IMR-90 (cell line): Measurements from ENCODE around the gene DMD. TPM values are rescaled to one million over a fixed set of nuclear protein-coding genes. Genes with fewer than 3 reads are reported as not detected.

Experiments used
- ATAC-seq: fragments of 200-7000 bp; cut with Tn5 transposase; 2 replicates; pipeline ENCODE4 v1.9.1; 2020; ENCODE audit warnings: low read depth, mild to moderate bottlenecking, moderate library complexity
- BruUV-seq: library from RNA; stranded (reverse); fragments of 400-500 nt; replicated peaks from 2 replicates; lab custom pipeline; 2021; lab: Mats Ljungman, UMichigan
- CTCF ChIA-PET: fragments of 300-600 bp; formaldehyde crosslinking; extraction: SDS; loops from one replicate; lab custom pipeline; 2021; ENCODE audit warnings: antibody characterized with exemption; lab: Yijun Ruan, JAX
- POLR2A ChIA-PET: fragments of 300-600 bp; sonication (Branson Sonifier 250); formaldehyde crosslinking; loops from one replicate; lab custom pipeline; 2022; ENCODE audit warnings: antibody characterized with exemption; ENCODE audit not compliant: unreplicated experiment; lab: Charles Lee
- DNase-seq: peaks from one replicate; pipeline ENCODE4 v3.0.0; 2013
- H2AFZ ChIP-seq: replicated peaks from 2 replicates; pipeline ENCODE3; 2013; ENCODE audit warnings: low read length, mild to moderate bottlenecking; ENCODE audit not compliant: poor library complexity
- H2AK5ac ChIP-seq: 2 replicates; pipeline ENCODE4 v1.6.1; 2013; ENCODE audit warnings: low read depth, low read length, inconsistent platforms
- H2AK9ac ChIP-seq: replicated peaks from 2 replicates; pipeline ENCODE3; 2013; ENCODE audit warnings: mild to moderate bottlenecking, low read depth, low read length, moderate library complexity; ENCODE audit not compliant: poor library complexity
- H2BK120ac ChIP-seq: 2 replicates; pipeline ENCODE4 v1.6.1; 2013; ENCODE audit warnings: low read depth, low read length, inconsistent platforms
- H2BK15ac ChIP-seq: 3 replicates; pipeline ENCODE4 v1.6.1; 2013; ENCODE audit warnings: low read depth, low read length, inconsistent platforms
- H2BK20ac ChIP-seq: 2 replicates; pipeline ENCODE4 v1.6.1; 2013; ENCODE audit warnings: low read depth, mild to moderate bottlenecking, inconsistent platforms, low read length, moderate library complexity
- H2BK5ac ChIP-seq: 2 replicates; pipeline ENCODE4 v1.6.1; 2013; ENCODE audit warnings: mild to moderate bottlenecking, low read depth, low read length, inconsistent platforms; ENCODE audit not compliant: poor library complexity, severe bottlenecking
- H3K14ac ChIP-seq: replicated peaks from 2 replicates; pipeline ENCODE4 v1.6.1; 2013; ENCODE audit warnings: low read depth, low read length, inconsistent platforms
- H3K18ac ChIP-seq: 2 replicates; pipeline ENCODE4 v1.6.1; 2013; ENCODE audit warnings: low read depth, low read length, control low read depth
- H3K23ac ChIP-seq: 2 replicates; pipeline ENCODE4 v1.6.1; 2013; ENCODE audit warnings: low read depth, low read length, inconsistent platforms
- H3K27ac ChIP-seq: 2 replicates; pipeline ENCODE4 v1.5.1; 2013; ENCODE audit warnings: mild to moderate bottlenecking, control low read depth, low read length; ENCODE audit not compliant: insufficient read depth
- H3K27me3 ChIP-seq: 2 replicates; pipeline ENCODE4 v1.6.1; 2013; ENCODE audit warnings: low read length; ENCODE audit not compliant: control insufficient read depth, insufficient read depth
- H3K36me3 ChIP-seq: 2 replicates; pipeline ENCODE4 v1.6.1; 2013; ENCODE audit warnings: low read length, mixed read lengths; ENCODE audit not compliant: control insufficient read depth, insufficient read depth
- H3K4ac ChIP-seq: 2 replicates; pipeline ENCODE4 v1.6.1; 2013; ENCODE audit warnings: low read depth, low read length, inconsistent platforms
- H3K4me1 ChIP-seq: 2 replicates; pipeline ENCODE4 v1.6.1; 2013; ENCODE audit warnings: low read length, mixed read lengths; ENCODE audit not compliant: control insufficient read depth, insufficient read depth
- H3K4me2 ChIP-seq: 2 replicates; pipeline ENCODE4 v1.6.1; 2013; ENCODE audit warnings: low read depth, mild to moderate bottlenecking, control low read depth, low read length, moderate library complexity
- H3K4me3 ChIP-seq: 2 replicates; pipeline ENCODE4 v1.5.1; 2013; ENCODE audit warnings: low read depth, mild to moderate bottlenecking, control low read depth, low read length, moderate library complexity; ENCODE audit not compliant: insufficient read depth
- H3K56ac ChIP-seq: 2 replicates; pipeline ENCODE4 v1.6.1; 2013; ENCODE audit warnings: low read length, inconsistent platforms; ENCODE audit not compliant: insufficient read depth; ENCODE audit errors: extremely low read depth
- H3K79me1 ChIP-seq, 2 experiments: 2 replicates each; pipeline ENCODE4 v1.6.1; 2013; ENCODE audit warnings: low read length in 2 of 2, inconsistent platforms in 1 of 2, low read depth in 1 of 2
- H3K9ac ChIP-seq: 2 replicates; pipeline ENCODE4 v1.6.1; 2013; ENCODE audit warnings: low read depth, low read length, control low read depth
- H3K9me1 ChIP-seq: 2 replicates; pipeline ENCODE4 v1.6.1; 2013; ENCODE audit warnings: low read length, inconsistent platforms; ENCODE audit not compliant: insufficient read depth
- H3K9me3 ChIP-seq: 2 replicates; pipeline ENCODE4 v1.6.1; 2013; ENCODE audit warnings: low read length; ENCODE audit not compliant: control insufficient read depth, insufficient read depth
- H4K20me1 ChIP-seq: 2 replicates; pipeline ENCODE4 v1.6.1; 2013; ENCODE audit warnings: low read length, inconsistent platforms; ENCODE audit not compliant: insufficient read depth
- H4K5ac ChIP-seq: 2 replicates; pipeline ENCODE4 v1.6.1; 2013; ENCODE audit warnings: mild to moderate bottlenecking, low read depth, low read length, control low read depth
- H4K8ac ChIP-seq, 2 experiments: 2 replicates each; pipeline ENCODE4 v1.6.1; 2013; ENCODE audit warnings: low read depth in 2 of 2, low read length in 2 of 2, control low read depth in 1 of 2, inconsistent platforms in 1 of 2
- H4K91ac ChIP-seq: 2 replicates; pipeline ENCODE4 v1.6.1; 2013; ENCODE audit warnings: low read depth, low read length, inconsistent platforms; ENCODE audit not compliant: insufficient read depth
- MXI1 ChIP-seq: IDR thresholded peaks from 2 replicates; pipeline ENCODE4 v1.6.1; 2012; ENCODE audit warnings: low read depth, mild to moderate bottlenecking, low read length, moderate library complexity, borderline replicate concordance
- RFX5 ChIP-seq: IDR thresholded peaks from 2 replicates; pipeline ENCODE4 v1.8.0; 2012; ENCODE audit warnings: low read depth, mild to moderate bottlenecking, low read length, moderate library complexity
- SMC3 ChIP-seq: fragments of 150-350 bp; IDR thresholded peaks from 2 replicates; pipeline ENCODE4 v1.6.1; 2016; ENCODE audit warnings: low read depth, mild to moderate bottlenecking, antibody characterized with exemption, low read length, moderate library complexity
- USF2 ChIP-seq: fragments of 150-350 bp; IDR thresholded peaks from 2 replicates; pipeline ENCODE4 v1.6.1; 2017; ENCODE audit warnings: mild to moderate bottlenecking, antibody characterized with exemption, low read length, low read depth
- WGBS, 2 experiments: methylation state at CpG; one replicate each; pipeline versions ENCODE4 v1.1.5 to v1.1.7; 2013; ENCODE audit warnings: missing lambda C conversion rate in 2 of 2; ENCODE audit not compliant: insufficient read length in 1 of 2; ENCODE audit errors: extremely low coverage in 2 of 2; 5-methylcytosine and 5-hydroxymethylcytosine counted together
- dilution Hi-C: fragments of 300-500 bp; cut with HindIII; formaldehyde crosslinking; loops from one replicate; pipeline ENCODE4 v1.14.3; 2018; ENCODE audit warnings: low sequenced_read_pairs; ENCODE audit not compliant: unreplicated experiment
- in situ Hi-C: fragments of 300-500 bp; cut with MboI; formaldehyde crosslinking; loops from 3 replicates; pipeline ENCODE4 v1.14.3; 2019; ENCODE audit warnings: low sequenced_read_pairs, inconsistent platforms, mixed read lengths
- intact Hi-C: fragments of 100-400 bp; cut with micrococcal nuclease; formaldehyde crosslinking; loops from 2 replicates; pipeline ENCODE4 v1.10.0; 2022
- polyA plus RNA-seq, 3 experiments: library from polyadenylated mRNA; depleted of rRNA; stranded (reverse); fragments of >200 nt; gene quantifications; 2 replicates each; pipeline ENCODE4 v1.2.3, GENCODE V29; 2012; ENCODE audit warnings: low replicate concordance in 1 of 3
- total RNA-seq: library from RNA; depleted of rRNA; stranded (reverse); fragments of >200 nt; gene quantifications from 2 replicates; pipeline ENCODE4 v1.2.3, GENCODE V29; 2012

The DMD gene
- total and polyA plus RNA-seq, 2 of the 4 experiments (the other 2 are of a cell fraction), result 6.6 to 11.8 TPM

GRCh38 chrX:31294475-31294874 is 1916.9 kb downstream of the DMD start:
- Histone ChIP-seq H4K91ac (no peak overlapping the region), H3K4me1 (no peaks in the 10 kb centered on the region), H4K8ac (no peak overlapping the region), H2BK15ac (no peak overlapping the region), H4K20me1 (no peaks in the 10 kb centered on the region), H2BK20ac (no peak overlapping the region), H3K9ac (no peak overlapping the region), H3K4me2 (no peak overlapping the region), H3K27me3 (no peaks in the 10 kb centered on the region), H4K5ac (no peak overlapping the region), H3K9me3 (no peaks in the 10 kb centered on the region), H2AK9ac (no peak overlapping the region), H3K4me3 (no peak overlapping the region), H3K56ac (no peak overlapping the region), H2AFZ (no peak overlapping the region), H3K79me1 (no peaks in the 10 kb centered on the region), H3K23ac (no peak overlapping the region), H2BK120ac (no peak overlapping the region), H3K9me1 (no peaks in the 10 kb centered on the region), H2AK5ac (no peak overlapping the region), H3K27ac (no peak overlapping the region), H3K36me3 (no peaks in the 10 kb centered on the region), H3K18ac (no peak overlapping the region), H3K4ac (no peak overlapping the region), H2BK5ac (no peak overlapping the region), H3K14ac (no peak overlapping the region)
- ATAC-seq (no peak), DNase-seq (no peak)
- BruUV-seq, result no TSS peak
- in situ Hi-C loops (no loop called here), dilution Hi-C loops (no loop called here), intact Hi-C loops (no loop called here)
- WGBS, 2 experiments, result 75% methylated on average over 1 of the region's 3 CpGs; no CpG with 5 or more reads in 1 of the 2 experiments
- ChIA-PET CTCF (no interaction called here), POLR2A (interaction anchor here (0.6 kb wide), 1 partner anchor 179 kb away, joined by 3 read pairs; no protein-coding TSS in a partner anchor)
- TF ChIP-seq MXI1 (no peak), USF2 (no peak), SMC3 (no peak), RFX5 (no peak)
